Fibroblast of skin of right biceps (primary cell): ENCODE results near the gene CCL26.
"Not testable (repeated sequence)": the region's sequence is repeated elsewhere in the genome, so short reads cannot be mapped to it uniquely, and the experiment has no call there.

Experiments
- DNase-seq: peaks from one replicate; pipeline ENCODE4 v3.0.0-alpha.2; 2013

The CCL26 gene

DNA sequence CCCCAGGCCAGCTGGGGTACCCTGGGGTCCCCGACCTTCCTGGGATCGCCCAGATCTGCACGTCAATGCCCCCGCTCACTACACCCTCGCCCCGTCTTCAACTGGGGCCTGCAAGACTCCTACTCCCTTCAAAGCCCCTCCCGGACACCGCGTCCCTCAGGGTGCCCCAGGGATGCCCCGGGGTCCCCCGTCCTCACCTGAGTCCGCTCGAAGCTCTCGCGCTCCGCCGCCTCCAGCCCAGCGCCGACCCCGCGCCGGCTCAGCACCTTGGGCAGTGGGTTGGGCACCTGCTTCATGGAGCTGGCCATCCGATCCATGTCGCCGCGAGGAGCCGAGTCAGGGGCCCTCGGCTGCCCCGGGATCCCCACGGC lies 33.4 kb downstream of the CCL26 start, which contains the start of gene HIP1:
TSS of gene HIP1 (minus strand) at position 338 of the 371 bp plus-strand sequence. CDS start at position 317, 21 bp downstream.
- no peak for DNase-seq

DNA sequence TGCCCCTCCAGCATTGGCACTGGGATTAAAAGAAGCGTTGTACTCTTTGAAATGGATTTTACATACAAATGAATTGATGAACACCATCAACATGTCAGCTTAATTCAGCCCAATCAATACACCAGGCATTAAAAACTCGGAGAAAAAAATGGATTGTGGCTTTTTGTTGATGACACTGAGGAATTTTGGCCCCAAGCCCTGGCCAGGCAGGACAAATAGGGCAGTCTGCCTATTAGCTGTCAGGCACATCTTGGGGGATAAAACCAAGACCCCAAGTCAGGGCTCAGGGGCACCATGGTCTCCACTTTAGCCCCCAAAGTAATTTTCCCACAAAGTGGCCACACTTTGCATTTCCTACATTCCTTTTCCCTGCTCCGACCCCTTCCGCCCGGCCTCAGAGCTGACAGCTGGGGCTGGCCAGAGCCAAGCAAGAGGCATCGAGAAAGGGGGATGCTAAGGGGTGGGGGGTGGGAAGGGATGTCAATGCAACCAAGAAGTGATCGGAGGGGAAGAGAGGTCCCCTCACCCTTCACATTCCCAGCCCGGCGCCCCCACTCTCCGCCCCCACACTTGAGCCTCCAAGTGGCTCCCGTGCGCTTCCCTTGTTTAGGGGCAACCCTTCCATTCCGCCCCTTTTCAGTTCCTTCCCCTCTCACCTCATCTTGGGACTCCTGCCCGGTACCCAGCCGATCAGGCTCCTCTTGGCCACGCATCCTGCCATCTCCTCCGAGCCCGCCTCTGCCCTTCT lies 34.0 kb downstream of the CCL26 start:
- peak; percentile 32 for DNase-seq

DNA sequence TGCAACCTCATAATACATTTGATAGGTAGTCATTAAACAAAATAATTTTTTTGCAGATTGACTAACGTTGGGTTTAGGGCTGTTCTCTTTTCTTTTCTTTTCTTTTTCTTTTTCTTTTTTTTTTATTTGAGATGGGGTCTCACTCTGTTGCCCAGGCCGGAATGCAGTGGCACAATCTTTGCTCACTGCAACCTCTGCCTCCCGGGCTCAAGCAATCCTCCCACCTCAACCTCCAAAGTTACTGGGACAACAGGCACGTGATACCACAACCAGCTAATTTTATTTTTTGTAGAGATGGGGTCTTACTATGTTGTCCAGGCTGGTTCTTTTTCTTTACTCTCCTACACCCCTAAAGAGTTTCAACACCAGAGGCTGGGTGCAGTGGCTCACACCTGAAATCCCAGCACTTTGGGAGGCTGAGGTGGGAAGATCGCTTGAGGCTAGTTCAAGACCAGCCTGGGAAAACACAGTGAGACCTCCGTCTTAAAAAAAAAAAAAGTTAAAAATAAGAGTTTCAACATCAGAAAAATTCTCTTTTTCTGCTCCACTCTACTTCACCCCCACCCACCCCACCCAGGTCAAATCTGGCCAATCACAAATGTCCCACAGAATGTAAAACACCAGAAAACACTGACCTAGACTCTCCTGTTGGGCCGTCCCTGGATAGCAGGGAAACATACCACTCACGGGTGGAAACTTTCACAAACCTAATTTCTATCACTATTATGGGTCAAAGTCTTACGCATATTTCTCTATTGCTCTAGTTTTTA lies 36.2 kb downstream of the CCL26 start:
- DNase-seq, result no peak

DNA sequence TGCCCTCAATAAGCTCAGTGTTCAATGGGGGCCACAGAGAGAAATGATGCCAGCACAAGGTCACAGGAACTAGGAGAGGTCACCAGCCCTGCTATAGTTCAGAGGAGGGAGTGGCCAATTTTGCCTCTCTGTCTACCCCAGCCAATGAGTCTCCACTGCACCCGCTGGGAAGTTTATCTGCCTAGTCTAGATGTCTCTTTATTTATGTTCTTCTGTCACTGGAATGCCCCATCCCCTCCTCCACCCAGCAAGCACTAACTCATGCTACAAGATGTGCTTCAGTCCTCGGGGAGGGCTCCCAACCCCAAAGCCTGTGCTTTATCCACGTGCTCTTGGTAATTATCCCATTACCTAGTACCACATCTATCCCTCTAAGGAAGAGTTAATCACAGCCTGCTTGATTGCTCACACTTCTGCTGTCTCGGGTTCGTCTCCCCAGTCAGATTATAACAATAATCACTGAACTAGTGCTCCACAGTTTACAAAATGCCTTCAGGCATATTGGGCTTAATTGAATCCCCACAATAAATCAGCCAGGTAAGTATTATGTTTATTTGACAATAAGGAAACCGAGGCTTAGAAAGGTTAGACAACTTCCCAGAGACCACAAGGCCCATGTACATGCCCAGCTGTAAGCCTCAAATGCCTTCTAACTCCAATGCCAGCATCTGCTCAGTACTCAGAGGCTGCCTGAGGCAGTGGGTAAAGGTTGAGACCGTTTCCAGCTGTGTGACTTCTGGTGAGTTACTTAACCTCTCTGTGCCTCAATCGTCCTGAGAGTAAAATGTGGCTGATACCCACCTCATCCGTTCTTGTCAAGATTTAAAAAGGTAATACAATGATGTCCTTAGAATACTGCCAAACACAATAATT lies 37.2 kb downstream of the CCL26 start:
- peak; percentile 89 for DNase-seq

DNA sequence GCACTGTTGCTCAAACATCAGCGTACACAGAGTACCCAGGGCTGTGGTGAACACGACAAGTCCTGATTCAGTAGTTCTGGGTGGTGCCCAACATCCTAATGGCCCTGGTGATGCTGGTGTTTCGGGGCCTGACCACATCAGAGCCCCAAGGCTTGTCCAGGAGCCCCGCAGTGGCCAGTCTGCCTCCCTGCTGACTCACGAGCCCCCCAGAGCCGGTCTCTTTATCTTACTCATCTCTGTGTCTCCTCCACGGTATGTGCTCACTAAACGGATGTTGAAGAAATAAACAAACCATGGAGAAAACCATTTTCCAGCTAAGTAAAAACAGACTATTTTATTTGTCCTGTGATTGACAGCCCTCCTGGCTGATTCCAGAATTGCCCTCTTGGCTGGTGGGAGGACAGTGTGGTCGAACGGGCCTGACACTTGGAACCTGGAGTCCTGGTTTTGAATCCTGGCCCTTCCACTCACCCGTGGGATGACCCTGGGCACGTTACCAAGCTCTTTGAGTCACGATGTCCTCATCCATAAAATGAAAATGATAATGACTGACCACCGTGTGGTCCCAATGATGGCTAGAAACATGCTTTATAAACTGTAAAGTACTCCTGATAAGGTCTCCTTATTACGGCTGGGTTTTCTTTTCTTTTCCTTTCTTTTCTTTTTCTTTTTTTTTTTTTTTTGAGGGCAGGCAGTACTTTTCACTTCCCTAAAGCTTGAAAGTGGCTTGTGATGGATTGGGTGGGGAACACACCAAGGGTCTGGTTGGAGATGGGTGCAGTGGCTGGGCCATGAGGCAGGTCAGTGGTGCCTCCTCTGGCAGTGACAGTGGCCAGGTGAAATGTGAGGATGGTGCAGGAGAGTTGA lies 39.0 kb downstream of the CCL26 start:
- peak; percentile 93 for DNase-seq

DNA sequence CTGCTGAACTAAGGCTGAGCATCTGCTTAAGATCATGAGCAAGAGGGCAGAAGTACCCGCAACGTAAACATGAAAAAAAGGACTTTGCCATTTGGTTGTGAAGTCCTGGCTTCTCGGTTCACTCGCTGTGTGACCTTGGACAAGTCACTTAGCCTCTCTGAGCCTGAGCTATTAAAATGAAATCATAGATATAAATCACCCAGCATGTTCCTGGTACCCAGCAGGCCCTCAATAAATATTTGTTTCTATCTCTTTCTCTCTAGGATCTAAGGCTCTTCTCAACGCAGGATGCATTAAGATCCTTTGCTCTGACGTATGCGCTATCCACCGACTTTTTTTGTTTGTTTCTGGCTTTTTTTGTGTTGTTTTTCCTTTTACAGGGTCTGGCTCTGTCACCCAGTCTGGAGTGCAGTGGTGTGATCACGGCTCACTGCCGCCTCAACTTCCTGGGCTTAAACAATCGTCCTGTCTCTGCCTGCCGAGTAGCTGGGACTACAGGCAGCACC lies 39.9 kb downstream of the CCL26 start:
- DNase-seq, result no peak

DNA sequence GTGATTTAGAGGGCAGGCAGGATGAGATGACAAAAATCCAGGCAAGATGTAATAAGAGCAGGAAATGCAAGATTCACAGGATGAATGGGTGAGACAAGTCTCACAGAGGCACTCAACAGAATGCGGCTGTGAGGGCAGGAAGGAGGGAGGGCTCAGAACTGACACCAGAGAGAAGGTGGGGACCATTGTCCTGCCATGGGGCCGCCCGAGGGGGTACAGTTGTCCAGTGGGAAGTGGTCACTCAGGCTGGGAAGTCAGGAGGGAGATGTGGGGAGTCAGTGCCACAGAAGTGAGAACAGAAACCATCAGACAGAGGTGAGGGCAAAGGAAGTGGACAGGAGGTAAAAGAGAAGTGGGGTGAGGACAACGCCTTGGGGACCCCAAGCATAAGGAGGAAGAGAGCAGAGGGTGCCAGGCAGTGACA lies 42.1 kb downstream of the CCL26 start:
- no peak for DNase-seq

DNA sequence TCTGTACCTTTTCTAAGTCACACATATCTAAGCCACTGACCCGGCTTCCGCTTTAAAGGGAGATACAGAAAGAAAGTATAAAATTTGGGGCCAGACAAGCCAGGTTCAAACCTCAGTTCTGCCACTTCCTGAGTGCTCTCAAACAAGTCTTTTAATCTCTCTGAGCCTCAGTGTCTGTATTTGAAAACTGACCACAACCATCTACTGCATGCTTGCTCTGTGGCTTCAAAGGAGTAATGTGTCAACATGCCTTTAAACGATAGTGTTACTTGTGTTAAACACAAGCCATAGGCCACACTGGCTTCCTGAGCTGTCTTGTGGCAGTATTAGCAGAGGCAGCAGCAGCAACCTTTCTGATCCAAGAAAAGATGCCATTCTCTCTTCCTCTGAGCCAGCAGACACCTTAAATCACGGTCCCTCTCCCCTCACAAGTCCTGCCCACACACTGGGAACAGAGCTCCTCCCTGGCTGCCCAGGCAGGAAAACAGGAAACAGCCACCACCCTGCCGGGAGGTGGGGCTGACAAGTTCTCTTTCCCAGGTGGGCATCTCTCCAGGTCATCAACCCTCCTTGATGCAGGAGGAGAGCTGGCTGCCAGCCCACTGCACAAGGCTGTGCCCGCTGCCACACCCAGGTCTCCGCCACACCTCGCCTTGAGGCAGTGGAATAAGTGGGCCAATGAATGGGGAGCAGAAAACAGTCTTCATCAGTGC lies 44.0 kb downstream of the CCL26 start:
- peak; percentile 51 for DNase-seq

DNA sequence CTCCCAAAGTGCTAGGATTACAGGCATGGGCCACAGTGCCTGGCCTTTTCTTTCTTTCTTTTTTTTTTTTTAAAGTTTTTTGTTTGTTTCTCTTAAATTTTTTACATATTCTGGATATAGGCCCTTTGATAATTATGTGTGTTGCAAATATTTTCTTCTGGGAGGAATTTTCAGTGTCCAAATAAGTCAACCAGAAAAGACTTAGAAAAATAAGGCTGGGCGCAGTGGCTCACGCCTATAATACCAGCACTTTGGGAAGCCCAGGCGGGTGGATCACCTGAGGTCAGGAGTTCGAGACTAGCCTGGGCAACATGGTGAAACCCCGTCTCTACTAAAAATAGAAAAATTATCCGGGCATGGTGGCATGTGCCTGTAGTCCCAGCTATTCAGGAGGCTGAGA lies 44.7 kb downstream of the CCL26 start:
- not testable (repeated sequence) for DNase-seq

DNA sequence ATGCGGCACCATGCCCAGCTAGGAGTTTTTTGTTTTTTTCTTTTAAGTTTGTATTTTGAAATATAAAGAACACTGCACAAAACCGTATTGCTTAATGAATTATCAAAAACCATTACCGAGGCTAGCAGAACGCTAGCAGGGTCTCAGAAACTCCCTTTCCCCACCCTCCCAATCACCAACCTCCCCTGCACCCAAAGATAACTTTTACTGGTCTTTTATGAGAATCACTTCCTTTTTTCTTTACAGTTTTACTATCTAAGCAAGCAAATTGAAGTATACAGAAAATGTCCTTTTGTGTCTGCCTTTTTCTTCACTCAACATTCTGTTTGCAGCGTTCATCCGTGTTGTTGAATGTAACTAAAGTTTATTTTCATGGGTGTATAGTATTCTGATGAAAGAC lies 46.7 kb downstream of the CCL26 start:
- no peak for DNase-seq

DNA sequence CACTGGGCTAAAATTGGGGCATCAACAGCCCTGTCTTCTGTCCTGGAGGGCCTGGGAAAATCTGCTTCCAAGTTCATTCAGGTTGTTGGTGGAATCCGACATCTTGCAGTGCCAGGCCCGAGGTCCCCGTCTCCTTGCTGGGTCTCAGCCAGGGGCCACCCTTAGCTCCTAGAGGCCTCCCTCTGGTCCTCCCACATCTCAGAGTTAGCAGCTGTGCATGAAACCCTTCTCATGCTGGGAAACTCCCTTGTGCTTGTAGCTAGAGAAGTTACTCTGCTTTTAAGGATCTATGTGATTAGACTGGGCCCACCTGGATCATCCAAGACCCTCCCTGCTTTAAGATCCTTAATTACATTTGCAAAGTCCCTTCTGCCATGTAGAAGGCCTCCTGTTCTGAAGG lies 48.6 kb downstream of the CCL26 start:
- DNase-seq, result no peak

DNA sequence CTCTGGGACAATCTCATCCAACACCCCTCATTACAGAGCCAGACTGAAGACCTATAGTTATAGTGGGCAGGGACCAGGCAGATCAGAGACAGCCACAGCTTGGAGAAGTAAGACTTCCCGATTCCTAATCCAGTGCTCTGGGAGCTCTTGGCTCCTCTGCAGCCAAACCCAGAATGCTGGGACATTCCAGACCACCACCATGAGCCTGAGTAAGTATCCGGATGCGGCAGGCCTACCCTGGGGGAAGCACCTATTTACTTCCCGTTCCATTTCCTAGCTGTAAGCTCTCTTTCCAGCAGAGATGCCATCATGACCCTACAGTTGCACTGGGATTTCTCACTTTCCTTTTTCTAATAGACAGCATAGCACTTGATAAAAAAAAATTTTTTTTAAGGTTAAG lies 49.6 kb downstream of the CCL26 start:
- no peak for DNase-seq

DNA sequence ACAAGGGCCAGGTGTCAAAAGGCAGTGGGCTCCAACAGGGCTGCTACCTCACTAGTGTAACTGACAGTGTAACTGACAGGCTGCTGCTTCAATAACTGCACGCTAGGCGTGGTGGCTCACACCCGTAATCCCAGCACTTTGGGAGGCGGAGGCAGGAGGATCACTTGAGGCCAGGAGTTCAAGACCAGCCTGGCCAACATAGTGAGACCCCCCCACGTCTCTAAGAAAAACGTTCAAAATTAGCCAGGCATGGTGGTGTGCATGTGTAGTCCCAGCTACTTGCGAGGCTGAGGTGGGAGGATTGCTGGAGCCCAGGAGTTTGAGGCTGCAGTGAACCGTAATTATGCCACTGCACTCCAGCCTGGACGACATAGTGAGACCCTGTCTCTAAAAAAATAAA lies 50.1 kb downstream of the CCL26 start:
- DNase-seq, result not testable (repeated sequence)

DNA sequence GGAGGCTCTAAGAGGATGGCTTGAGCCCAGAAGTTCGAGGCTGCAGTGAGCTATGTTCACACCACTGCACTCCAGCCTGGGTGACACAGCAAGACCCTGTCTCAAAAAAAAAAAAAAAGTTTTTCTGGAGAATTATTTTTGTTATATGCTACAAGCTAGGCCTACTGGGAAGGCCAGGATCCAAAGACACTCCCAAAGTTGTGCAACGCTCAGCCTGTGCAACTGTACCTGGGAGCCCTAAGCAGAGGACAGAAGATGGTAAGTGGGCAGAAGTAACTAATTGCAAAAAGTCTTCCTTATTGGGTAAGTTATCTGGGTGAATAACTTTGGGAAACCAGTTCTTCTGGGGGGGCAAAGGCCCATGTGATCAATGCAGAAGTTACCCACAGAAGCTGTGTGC lies 50.6 kb downstream of the CCL26 start:
- no peak for DNase-seq

DNA sequence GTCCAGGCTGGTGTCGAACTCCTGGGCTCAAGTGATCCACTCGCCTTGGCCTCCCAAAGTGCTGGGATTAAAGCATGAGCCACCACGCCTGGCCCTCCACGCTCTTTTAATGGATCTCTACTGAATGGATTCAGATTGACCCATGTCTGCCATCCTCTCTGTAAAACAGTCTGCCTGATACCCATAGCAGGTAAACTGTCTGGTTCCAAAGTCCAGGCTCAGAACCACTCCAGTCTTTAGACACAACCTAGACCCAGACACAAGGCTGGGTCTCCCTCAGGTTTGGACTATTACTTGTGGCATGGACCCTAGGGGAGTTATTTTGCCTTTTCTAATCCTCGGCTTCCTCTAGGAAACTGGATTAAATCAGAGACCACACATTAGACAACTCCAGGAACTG lies 52.4 kb downstream of the CCL26 start:
- no peak for DNase-seq
